ENCODE data around the gene MS4A18.

The MS4A18 gene

DNA sequence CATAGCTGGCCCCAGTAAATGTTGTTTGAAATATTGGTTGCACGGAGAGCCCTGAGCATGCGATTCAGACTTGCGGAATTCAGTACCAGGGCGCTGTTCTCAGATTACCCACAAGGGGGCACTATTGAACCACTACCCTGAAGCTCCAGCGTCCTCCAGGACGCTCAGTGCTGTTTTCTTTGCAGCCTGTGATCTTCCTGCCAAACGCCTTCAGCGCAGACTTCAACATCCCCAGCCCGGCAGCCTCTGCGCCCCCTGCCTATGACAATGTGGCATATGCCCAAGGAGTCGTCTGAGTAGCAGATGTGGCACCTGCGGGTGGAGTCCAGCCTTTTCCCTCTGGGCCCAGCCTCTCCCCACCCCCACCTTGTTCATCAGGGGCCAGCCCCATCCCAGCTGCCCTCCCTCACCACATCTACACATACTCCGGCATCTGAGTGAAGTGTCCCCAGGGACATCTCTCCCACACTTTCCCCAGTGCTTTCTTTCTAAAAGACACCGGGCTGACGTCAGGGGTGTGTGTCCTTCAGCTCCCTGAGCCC is 51.0 kb downstream of the MS4A18 start:
- TF ChIP-seq CTCF (IDR thresholded peaks at IDR 0.05; ENCODE audit: extremely low read depth, insufficient read depth, missing control alignments), result peak; percentile 77
- DNase-seq (ENCODE audit: low spot score), result peak; percentile 88
- in situ Hi-C loops (cut with MboI; ENCODE audit: low pct_unique_long_range_greater_than_20kb, low sequenced_read_pairs, unreplicated experiment), result no loop called here

- in situ Hi-C loops (cut with MboI; ENCODE audit: low pct_unique_long_range_greater_than_20kb, low sequenced_read_pairs, unreplicated experiment), result no loop called here
- no peak for DNase-seq (ENCODE audit: low spot score)
Observed at GRCh38 chr11:60776167-60776566, 51.6 kb downstream of the MS4A18 start.

GRCh38 chr11:60777106-60777505 is 52.6 kb downstream of the MS4A18 start:
- in situ Hi-C loops (cut with MboI; ENCODE audit: low pct_unique_long_range_greater_than_20kb, low sequenced_read_pairs, unreplicated experiment), result no loop called here
- no peak for TF ChIP-seq CTCF (IDR thresholded peaks at IDR 0.05; ENCODE audit: extremely low read depth, insufficient read depth, missing control alignments)
- DNase-seq (ENCODE audit: low spot score), result no peak

More at GRCh38 chr11:60776167-60776566, 51.6 kb downstream of the MS4A18 start:
- no peak for TF ChIP-seq CTCF (IDR thresholded peaks at IDR 0.05; ENCODE audit: extremely low read depth, insufficient read depth, missing control alignments)

- in situ Hi-C loops (cut with MboI; ENCODE audit: low pct_unique_long_range_greater_than_20kb, low sequenced_read_pairs, unreplicated experiment), result no loop called here
- no peak for DNase-seq (ENCODE audit: low spot score)
- no peak for TF ChIP-seq CTCF (IDR thresholded peaks at IDR 0.05; ENCODE audit: extremely low read depth, insufficient read depth, missing control alignments)
Observed at GRCh38 chr11:60777572-60777971, 53.1 kb downstream of the MS4A18 start.

DNA sequence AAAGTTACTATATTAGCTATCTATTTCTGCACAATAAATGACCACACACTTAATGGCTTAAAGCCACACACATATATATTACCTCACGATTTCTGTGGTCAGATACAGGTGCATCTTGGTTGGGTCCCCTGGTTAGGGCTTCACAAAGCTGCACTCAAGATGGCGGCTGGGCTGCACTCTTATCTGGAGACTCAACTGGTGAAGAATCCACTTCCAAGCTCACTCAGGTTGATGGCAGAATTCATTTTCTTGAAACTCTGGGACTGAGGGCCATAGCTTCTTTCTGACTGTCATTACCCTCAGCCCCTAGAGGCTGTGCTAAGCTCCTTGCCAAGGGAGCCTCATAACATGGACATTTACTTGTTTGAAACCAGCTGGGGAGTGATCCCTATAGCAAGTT is 55.5 kb downstream of the MS4A18 start:
- TF ChIP-seq CTCF (IDR thresholded peaks at IDR 0.05; ENCODE audit: extremely low read depth, insufficient read depth, missing control alignments), result no peak
- in situ Hi-C loops (cut with MboI; ENCODE audit: low pct_unique_long_range_greater_than_20kb, low sequenced_read_pairs, unreplicated experiment), result loop anchor here (10.0 kb wide), 1 partner anchor 75 kb away; the partner anchor contains the start of gene PTGDR2
- no peak for DNase-seq (ENCODE audit: low spot score)

- in situ Hi-C loops (cut with MboI; ENCODE audit: low pct_unique_long_range_greater_than_20kb, low sequenced_read_pairs, unreplicated experiment), result loop anchor here (10.0 kb wide), 1 partner anchor 74 kb away; the partner anchor contains the start of gene PTGDR2
- TF ChIP-seq CTCF (IDR thresholded peaks at IDR 0.05; ENCODE audit: extremely low read depth, insufficient read depth, missing control alignments), result no peak
- no peak for DNase-seq (ENCODE audit: low spot score)
Observed at GRCh38 chr11:60780774-60781173, 56.3 kb downstream of the MS4A18 start.

All from GM13977 (cell line).